Heart right ventricle (tissue), 16 donors: ENCODE measurements around the gene ATP13A3. TPM values are rescaled to one million over a fixed set of nuclear protein-coding genes. Genes with fewer than 3 reads are reported as not detected.

Experiments used
- ATAC-seq, 8 donors: fragments of 200-7000 bp; cut with Tn5 transposase; one replicate each; pipeline ENCODE4 v1.9.1; 2020; ENCODE audit warnings: mild to moderate bottlenecking in 8 of 8, moderate library complexity in 8 of 8, moderate number of reproducible peaks in 1 of 8
- DNase-seq, 2 donors: peaks; one replicate each; pipeline ENCODE4 v3.0.0-alpha.2; 2020
- H3K27ac ChIP-seq, 10 donors: fragments of 200-600 bp; sonication (generic) in 2 of 10; one replicate each; pipeline versions ENCODE4 v1.5.0 to v1.8.0; 2020 to 2022; ENCODE audit warnings: mild to moderate bottlenecking in 3 of 10
- H3K27me3 ChIP-seq, 7 donors: fragments of 200-600 bp; one replicate each; pipeline ENCODE4 v1.8.0; 2021 to 2022; ENCODE audit warnings: mild to moderate bottlenecking in 2 of 7
- H3K36me3 ChIP-seq, 9 donors: fragments of 200-600 bp; sonication (generic) in 1 of 9; one replicate each; pipeline versions ENCODE4 v1.5.0 to v1.8.0; 2020 to 2022; ENCODE audit warnings: mild to moderate bottlenecking in 2 of 9
- H3K4me1 ChIP-seq, 9 donors: fragments of 200-600 bp; sonication (generic) in 1 of 9; one replicate each; pipeline versions ENCODE4 v1.5.0 to v1.8.0; 2020 to 2022; ENCODE audit warnings: mild to moderate bottlenecking in 4 of 9
- H3K4me3 ChIP-seq, 10 donors: fragments of 200-600 bp; sonication (generic) in 2 of 10; one replicate each; pipeline versions ENCODE4 v1.5.0 to v1.8.0; 2020 to 2022; ENCODE audit warnings: mild to moderate bottlenecking in 7 of 10, moderate library complexity in 2 of 10
- H3K9me3 ChIP-seq, 11 donors: fragments of 200-600 bp in 10 of 11; sonication (generic) in 2 of 11; one replicate each; pipeline versions ENCODE4 v1.5.0 to v1.8.0; 2013 to 2022; ENCODE audit warnings: mild to moderate bottlenecking in 2 of 11, control low read depth in 1 of 11, moderate library complexity in 1 of 11
- CTCF ChIP-seq, 9 donors: fragments of 200-600 bp; sonication (generic) in 2 of 9; IDR thresholded peaks; one replicate each; pipeline versions ENCODE4 v1.5.0 to v1.8.0; 2021 to 2022; ENCODE audit warnings: antibody characterized with exemption in 9 of 9, mild to moderate bottlenecking in 5 of 9, moderate library complexity in 1 of 9
- WGBS, 2 donors: extraction: QIAGEN DNeasy Blood & Tissue Kit; methylation state at CpG; one replicate each; pipeline ENCODE4 v1.1.7; 2013; ENCODE audit warnings: inconsistent platforms in 1 of 2; 5-methylcytosine and 5-hydroxymethylcytosine counted together
- intact Hi-C, 10 donors: fragments of 100-400 bp; cut with DNase I; formaldehyde crosslinking; loops; one replicate each; pipeline versions ENCODE4 v1.11.1 to v1.14.2; 2022
- polyA plus RNA-seq, 2 donors: library from polyadenylated mRNA; stranded (reverse); fragments of 200-250 nt; gene quantifications; one replicate each; pipeline ENCODE4 v1.2.3, GENCODE V29; 2013
- total RNA-seq, 10 donors: library from RNA; stranded (reverse); fragmentation: NEBNext Ultra II Directional in 3 of 10; extraction: Animal tissue kit (Norgen Biotek cat#: 25700) in 3 of 10; gene quantifications; one replicate each; pipeline versions ENCODE4 v1.2.1 to v1.2.4, GENCODE V29; 2021 to 2023
- donor health status: Arrhythmogenic right ventricular cardiomyopathy.
- donor health status: ischemic (EF 13 %, LVEDD 7.1; RV severe dilation, severe dysfunction).
- donor health status: healthy with polysubstance abuse.
- donor health status: DM: no; HTN: yes; CAD: no.
- donor health status: DM: no; HTN: no; CAD: no.
- donor health status: ischemic (EF 25% LVEDD 6.9; RV normal size, moderate dysfunction).
- donor health status: ischemic (EF 25% LVEDD 5.7; RV mildly dilated, moderate dysfunction).
- donor health status: healthy.
- donor health status: DM: yes; HTN: yes; CAD: no.
- donor health status: Ischemic cardiomyopathy.
- donor health status: ischemic (EF 35%, LVEDD 5.7; RV mildly dilated, moderate dysfunction).
- donor health status: nonischemic (EF 11% LVEDD 7.7; RV severe dilation, severe dysfunction).
- donor health status: DM: yes; HTN: yes; CAD: no.
- donor health status: PGD.
- donor health status: ischemic (EF 29% LVEDD 5.4; RV normal size, mild dysfunction).
- donor health status: nonischemic (EF 23%, LVEDD 6.1; RV moderate dilation, normal function).

The ATP13A3 gene
- total and polyA plus RNA-seq, 12 donors: 31.0 to 195 (median 87.8) TPM

DNA sequence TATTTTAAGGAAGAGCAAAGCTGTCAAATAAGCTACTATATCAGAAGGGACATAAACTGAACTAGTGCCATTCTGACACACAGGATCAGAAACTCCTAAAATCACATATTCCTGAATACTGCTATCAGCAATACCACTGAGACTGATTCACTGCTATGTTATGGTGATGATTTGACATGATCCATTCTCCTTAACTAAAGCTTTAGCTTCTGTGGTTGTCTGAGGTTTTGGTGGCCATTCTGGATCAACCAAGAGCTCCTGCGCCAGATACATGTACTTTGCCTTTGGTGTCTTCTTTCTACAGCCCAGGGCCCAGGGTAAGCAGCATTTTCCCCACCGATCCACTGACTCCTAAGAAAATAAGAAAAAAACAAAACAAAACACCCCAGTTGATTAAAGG is 81.0 kb downstream of the ATP13A3 start:
- no peak for DNase-seq
- Histone ChIP-seq H3K9me3 (no peaks in the 10 kb centered on the region), H3K4me3 (no peak overlapping the region), H3K4me1 (no peaks in the 10 kb centered on the region), H3K27ac (no peak overlapping the region), H3K27me3 (no peaks in the 10 kb centered on the region), H3K36me3 (peaks cover 3 to 81% (median 15%) of the 10 kb centered on the region in 9 donors)
- intact Hi-C loops: loop anchor here in 6 of 10 donors (2.0 to 10.0 kb wide), 6 partner anchors 71 to 741 kb away; no protein-coding TSS in a partner anchor
- 94 to 95% methylated on average over 2 of the region's 2 CpGs for WGBS, 2 donors
- ATAC-seq: no peak
- no peak for TF ChIP-seq CTCF (IDR thresholded peaks at IDR 0.05)

GRCh38 chr3:194404365-194405140 is 82.2 kb downstream of the ATP13A3 start:
- ATAC-seq: no peak
- WGBS, 2 donors: 49 to 55% methylated on average over 10 of the region's 10 CpGs

GRCh38 chr3:194401868-194402329 is 84.9 kb downstream of the ATP13A3 start:
- Histone ChIP-seq H3K27me3 (peaks cover 0 to 33% (median 25%) of the 10 kb centered on the region in 7 donors), H3K27ac (no peak overlapping the region), H3K9me3 (no peaks in the 10 kb centered on the region), H3K4me1 (peaks cover 0 to 19% (median 15%) of the 10 kb centered on the region in 9 donors), H3K36me3 (peaks cover 0 to 42% (median 8%) of the 10 kb centered on the region in 9 donors), H3K4me3 (no peak overlapping the region)
- 77 to 80% methylated on average over 8 of the region's 8 CpGs for WGBS, 2 donors
- DNase-seq (no peak), ATAC-seq (peak in 5 of 8 donors; percentile 15 to 84 (median 37))
- intact Hi-C loops: loop anchor here in 4 of 10 donors (5.0 to 10.0 kb wide), 5 partner anchors 70 to 737 kb away; no protein-coding TSS in a partner anchor
- TF ChIP-seq CTCF (IDR thresholded peaks at IDR 0.05): no peak

More at GRCh38 chr3:194404365-194405140, 82.2 kb downstream of the ATP13A3 start:
- Histone ChIP-seq H3K36me3 (peaks cover 3 to 69% (median 15%) of the 10 kb centered on the region in 9 donors), H3K4me3 (no peak overlapping the region), H3K27ac (no peak overlapping the region), H3K27me3 (peaks cover 0 to 7% (median 0%) of the 10 kb centered on the region in 7 donors), H3K9me3 (no peaks in the 10 kb centered on the region), H3K4me1 (no peaks in the 10 kb centered on the region)
- peak; percentile 52 to 81 (median 74) for TF ChIP-seq CTCF (IDR thresholded peaks at IDR 0.05)
- intact Hi-C loops: loop anchor here in 8 of 10 donors (1.0 to 10.0 kb wide), 8 partner anchors 70 to 740 kb away; no protein-coding TSS in a partner anchor
- DNase-seq: peak in 1 of 2 donors; percentile 48

DNA sequence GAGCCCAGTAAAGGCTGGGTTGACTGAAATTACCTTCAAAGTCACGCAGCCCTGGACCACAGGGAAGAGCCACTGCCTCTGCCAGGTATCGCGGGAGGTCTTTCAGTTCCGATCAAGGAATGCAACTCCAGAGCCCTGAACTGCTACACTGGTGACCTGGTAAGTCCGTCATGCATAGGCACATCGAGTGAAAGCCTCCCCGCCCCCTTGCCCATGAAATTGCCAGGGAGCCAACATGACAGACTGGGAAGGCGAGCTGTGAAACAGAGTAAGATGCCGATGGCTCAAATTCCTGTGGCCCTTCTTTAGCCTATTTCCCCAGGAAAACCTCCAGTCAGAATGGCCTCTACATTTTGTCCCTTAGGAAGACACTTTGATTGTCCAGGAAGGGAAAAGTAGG is 85.5 kb downstream of the ATP13A3 start:
- DNase-seq (no peak), ATAC-seq (peak in 2 of 8 donors; percentile 8 to 53)
- WGBS, 2 donors: 90% methylated on average over 9 of the region's 9 CpGs
- intact Hi-C loops: loop anchor here in 4 of 10 donors (5.0 to 10.0 kb wide), 5 partner anchors 69 to 737 kb away; no protein-coding TSS in a partner anchor
- Histone ChIP-seq H3K27ac (no peak overlapping the region), H3K4me1 (peaks cover 0 to 19% (median 16%) of the 10 kb centered on the region in 9 donors), H3K36me3 (peaks cover 0 to 37% (median 8%) of the 10 kb centered on the region in 9 donors), H3K27me3 (peaks cover 0 to 38% (median 30%) of the 10 kb centered on the region in 7 donors), H3K9me3 (no peaks in the 10 kb centered on the region), H3K4me3 (no peak overlapping the region)
- TF ChIP-seq CTCF (IDR thresholded peaks at IDR 0.05): no peak
